Body of pancreas (tissue), 4 donors: Measurements from ENCODE around the gene C14orf119.

ENCODE experiments used
- POLR2A ChIP-seq, 3 donors: fragments of 450-650 bp; IDR thresholded peaks; one replicate each; pipeline ENCODE4 v1.6.1; 2016; ENCODE audit warnings: antibody characterized with exemption in 3 of 3, mild to moderate bottlenecking in 2 of 3
- TF ChIP-seq, protein P1 (sequence below), 7 experiments: fragments of 450-650 bp in 4 of 7; fragments of 200-600 bp in 3 of 7; sonication (generic) in 3 of 7; IDR thresholded peaks; one replicate each; pipeline ENCODE4 v1.5.1; 2016 to 2019; ENCODE audit warnings: antibody characterized with exemption in 7 of 7

DNA sequence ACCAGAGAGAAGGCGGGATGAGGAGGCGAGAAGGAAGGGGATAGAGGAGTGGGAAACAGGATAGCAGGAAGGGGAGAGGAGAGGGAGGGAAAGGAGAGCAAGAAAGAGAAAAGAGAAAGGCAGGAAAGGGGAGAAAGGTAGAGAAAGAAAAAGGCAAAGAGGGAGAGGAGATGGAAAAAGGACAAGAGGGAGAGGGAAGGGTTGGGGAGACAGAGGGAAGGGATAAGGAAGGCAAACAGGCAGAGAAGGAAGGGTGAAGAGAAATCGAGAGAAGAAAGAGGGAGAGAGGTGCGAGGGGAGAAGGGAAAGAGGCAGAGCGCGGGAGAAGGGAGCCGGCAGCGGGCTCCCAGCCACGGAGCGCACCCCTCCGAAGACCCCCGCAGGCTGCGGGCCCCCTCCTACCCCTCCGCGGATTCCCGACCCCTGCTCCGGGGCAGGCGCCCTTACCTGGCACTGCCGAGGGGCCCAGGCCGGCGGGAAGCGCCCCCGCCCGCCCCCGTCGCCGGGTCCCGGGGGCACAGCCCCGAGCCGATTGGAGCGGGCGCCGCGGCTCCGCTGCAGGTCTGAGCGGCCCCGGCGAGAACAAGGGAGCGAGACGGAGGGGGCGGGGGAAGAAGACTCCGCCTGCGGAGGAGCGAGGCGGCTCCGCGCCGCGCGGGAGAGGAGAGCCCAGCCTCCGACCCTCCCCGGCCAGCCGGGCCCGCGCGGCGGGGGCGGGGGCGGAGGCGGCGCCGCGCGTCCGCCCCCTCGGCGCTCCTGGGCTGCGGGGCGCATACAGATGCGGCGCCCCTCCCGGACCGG lies 38.1 kb upstream of the C14orf119 start, which contains the start of gene CDH24:
- TF ChIP-seq, protein P1, sequence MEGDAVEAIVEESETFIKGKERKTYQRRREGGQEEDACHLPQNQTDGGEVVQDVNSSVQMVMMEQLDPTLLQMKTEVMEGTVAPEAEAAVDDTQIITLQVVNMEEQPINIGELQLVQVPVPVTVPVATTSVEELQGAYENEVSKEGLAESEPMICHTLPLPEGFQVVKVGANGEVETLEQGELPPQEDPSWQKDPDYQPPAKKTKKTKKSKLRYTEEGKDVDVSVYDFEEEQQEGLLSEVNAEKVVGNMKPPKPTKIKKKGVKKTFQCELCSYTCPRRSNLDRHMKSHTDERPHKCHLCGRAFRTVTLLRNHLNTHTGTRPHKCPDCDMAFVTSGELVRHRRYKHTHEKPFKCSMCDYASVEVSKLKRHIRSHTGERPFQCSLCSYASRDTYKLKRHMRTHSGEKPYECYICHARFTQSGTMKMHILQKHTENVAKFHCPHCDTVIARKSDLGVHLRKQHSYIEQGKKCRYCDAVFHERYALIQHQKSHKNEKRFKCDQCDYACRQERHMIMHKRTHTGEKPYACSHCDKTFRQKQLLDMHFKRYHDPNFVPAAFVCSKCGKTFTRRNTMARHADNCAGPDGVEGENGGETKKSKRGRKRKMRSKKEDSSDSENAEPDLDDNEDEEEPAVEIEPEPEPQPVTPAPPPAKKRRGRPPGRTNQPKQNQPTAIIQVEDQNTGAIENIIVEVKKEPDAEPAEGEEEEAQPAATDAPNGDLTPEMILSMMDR (IDR thresholded peaks at IDR 0.05): no peak
- TF ChIP-seq POLR2A (IDR thresholded peaks at IDR 0.05): no peak
